HG03457 (cell line): ENCODE measurements around the gene ZNF282.
"Not testable (repeated sequence)": the region's sequence is repeated elsewhere in the genome, so short reads cannot be mapped to it uniquely, and the experiment has no call there.

Experiments used
- ATAC-seq: cut with Tn5 transposase; IDR thresholded peaks from one replicate; pipeline ENCODE4 v1.9.1; 2021; ENCODE audit warnings: moderate number of reproducible peaks; ENCODE audit not compliant: unreplicated experiment

The ZNF282 gene

GRCh38 chr7:149223176-149223575, 27.8 kb downstream of the ZNF282 start:
- no peak for ATAC-seq

DNA sequence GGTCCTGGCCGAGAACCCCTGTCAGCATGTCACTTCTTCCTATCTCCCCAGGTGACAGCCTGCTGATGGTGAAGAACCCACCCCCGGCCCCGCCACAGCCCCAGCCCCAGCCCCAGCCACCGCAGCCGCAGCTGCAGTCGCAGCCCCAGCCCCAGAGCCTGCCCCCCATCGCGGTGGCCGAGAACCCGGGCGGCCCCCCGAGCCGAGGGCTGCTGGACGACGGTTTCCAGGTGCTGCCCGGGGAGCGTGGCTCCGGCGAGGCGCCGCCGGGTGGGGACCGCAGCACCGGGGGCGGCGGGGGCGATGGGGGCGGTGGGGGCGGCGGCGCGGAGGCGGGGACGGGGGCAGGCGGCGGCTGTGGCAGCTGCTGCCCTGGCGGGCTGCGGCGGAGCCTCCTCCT, 28.4 kb downstream of the ZNF282 start:
- ATAC-seq, result no peak

DNA sequence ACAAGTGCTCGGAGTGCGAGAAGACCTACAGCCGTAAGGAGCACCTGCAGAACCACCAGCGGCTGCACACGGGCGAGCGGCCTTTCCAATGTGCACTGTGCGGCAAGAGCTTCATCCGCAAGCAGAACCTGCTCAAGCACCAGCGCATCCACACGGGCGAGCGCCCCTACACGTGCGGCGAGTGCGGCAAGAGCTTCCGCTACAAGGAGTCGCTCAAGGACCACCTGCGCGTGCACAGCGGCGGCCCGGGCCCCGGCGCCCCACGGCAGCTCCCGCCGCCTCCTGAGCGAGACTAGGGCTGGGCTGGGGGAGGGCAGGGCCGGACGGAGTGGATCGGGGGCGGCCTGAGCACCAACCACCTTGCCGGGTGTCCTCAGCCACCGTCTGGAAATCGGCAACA, 29.0 kb downstream of the ZNF282 start:
- ATAC-seq, result no peak

DNA sequence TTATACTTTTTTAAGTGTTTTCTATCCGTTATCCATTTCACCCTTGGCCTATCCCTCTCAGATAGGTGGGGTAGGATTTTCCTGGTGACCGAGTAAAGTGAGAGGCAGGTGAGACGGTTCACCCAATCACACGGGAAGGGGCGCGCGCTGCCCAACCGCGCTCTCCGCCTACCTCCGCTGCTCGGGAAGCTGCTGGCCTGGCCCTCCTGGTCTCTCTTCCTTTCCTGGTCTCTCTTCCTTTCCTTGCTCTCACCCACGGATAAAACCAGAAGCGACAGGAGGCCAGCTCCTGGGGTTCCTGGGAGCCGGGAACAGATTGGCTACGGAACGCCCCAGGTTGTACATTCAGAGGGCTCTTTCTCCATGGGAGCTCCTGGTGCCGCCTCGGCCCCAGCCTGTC, 29.8 kb downstream of the ZNF282 start:
- ATAC-seq, result no peak

DNA sequence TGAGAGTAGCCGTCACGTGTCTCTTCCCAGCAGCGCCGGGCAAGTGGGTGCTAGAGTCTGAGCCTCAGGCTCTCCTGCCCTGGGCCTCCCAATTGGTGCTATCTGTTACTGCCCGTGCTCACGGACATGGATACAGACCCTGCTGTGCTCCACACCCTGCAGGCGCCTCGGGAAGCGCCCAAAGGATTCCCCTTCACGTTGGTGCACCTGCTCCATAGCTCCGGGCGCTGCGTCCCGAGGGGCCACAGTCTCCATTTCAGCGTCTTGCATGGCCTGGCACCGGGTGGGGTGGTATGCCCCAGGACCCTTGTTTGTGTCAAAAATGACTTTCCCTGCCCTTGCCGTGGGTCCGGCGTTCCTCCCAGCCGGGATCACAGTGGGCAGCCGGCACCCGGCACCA, 30.3 kb downstream of the ZNF282 start:
- no peak for ATAC-seq

DNA sequence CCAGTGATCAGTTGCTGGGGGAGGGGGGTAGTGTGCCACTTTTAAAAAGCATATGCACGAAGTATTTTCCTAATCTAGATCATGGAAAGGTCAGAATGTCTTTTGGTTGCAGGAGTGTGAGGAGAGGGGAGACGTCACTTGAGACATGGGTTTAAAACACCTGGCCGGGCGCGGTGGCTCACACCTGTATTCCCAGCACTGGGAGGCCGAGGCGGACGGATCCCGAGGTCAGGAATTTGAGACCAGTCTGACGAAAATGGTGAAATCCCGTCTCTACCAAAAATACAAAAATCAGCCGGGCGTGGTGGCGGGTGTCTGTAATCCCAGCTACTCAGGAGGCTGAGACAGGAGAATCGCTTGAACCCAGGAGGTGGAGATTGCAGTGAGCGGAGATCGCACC, 31.0 kb downstream of the ZNF282 start:
- ATAC-seq, result not testable (repeated sequence)

- ATAC-seq, result no peak
Measured at GRCh38 chr7:149226840-149227494, 31.6 kb downstream of the ZNF282 start.

GRCh38 chr7:149228831-149229471, 33.6 kb downstream of the ZNF282 start:
- ATAC-seq, result no peak

GRCh38 chr7:149229526-149229925, 34.2 kb downstream of the ZNF282 start:
- ATAC-seq, result no peak

DNA sequence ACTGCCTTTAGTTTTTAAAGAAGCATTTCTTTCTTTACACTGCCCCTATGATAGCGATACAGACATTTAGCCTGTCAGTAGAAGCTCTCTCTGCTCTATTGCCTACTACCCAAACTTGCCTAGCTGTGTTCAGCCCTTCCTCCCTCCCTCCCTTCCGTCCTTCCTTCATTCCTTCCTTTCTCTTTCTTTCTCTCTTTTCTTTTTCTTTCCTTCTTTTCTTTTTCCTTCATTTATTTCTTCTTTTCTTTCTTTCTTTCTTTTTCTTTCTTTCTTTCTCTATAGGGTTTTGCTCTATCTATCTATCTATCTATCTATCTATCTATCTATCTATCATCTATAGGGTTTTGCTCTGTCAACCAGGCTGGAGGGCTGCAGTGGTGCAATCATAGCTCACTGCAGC, 37.0 kb downstream of the ZNF282 start:
- no peak for ATAC-seq

DNA sequence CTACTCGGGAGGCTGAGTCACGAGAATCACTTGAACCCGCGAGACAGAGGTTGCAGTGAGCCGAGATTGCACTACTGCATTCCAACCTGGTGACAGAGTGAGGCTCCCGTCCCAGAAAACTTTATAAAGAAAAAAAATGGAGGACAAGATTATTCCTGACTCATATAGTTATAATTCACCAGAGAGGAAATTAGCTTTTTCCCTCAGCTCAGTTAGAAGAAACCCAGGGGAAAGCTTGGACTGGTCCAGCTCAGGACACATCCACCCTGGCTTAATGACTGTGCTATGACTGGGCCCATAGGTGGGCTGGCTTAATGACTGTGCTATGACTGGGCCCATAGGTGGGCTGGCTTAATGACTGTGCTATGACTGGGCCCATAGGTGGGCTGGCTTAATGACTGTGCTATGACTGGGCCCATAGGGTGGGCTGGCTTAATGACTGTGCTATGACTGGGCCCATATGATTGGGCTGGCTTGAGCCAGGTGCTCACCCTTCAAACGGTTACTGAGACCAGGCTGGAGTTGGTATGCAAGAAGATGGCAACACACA, 38.4 kb downstream of the ZNF282 start:
- ATAC-seq, result not testable (repeated sequence)

GRCh38 chr7:149237502-149237901, 42.2 kb downstream of the ZNF282 start:
- no peak for ATAC-seq

- no peak for ATAC-seq
Measured at GRCh38 chr7:149238051-149238450, 42.7 kb downstream of the ZNF282 start.

- peak; percentile 98 for ATAC-seq
Measured at GRCh38 chr7:149239345-149240143, 44.2 kb downstream of the ZNF282 start, which contains the start of gene ZNF212. Gene ZNF212, plus strand, starts transcription at chr7:149239651. Its CDS starts 128 bp downstream, at chr7:149239779.

- no peak for ATAC-seq
Measured at GRCh38 chr7:149240637-149241036, 45.3 kb downstream of the ZNF282 start.

DNA sequence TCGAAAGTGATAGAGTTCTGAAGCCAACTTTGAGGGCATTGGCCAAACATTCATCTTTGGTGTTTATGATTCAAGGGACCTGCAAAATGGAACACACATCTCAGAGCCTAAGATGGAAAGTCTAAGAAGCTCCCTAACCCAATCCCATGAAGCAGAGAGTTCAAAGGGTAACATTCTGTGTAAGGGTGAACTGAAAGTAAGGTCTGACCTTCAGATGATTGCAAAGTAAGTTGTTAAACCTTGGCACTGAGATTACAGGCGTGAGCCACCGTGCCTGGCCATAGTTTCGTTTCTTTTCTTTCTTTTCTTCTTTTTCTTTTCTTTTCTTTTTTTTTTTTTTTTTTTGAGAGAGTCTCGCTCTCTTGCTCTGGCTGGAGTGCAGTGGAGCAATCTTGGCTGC, 46.4 kb downstream of the ZNF282 start:
- no peak for ATAC-seq

GRCh38 chr7:149245244-149245643, 49.9 kb downstream of the ZNF282 start:
- no peak for ATAC-seq

- no peak for ATAC-seq
Measured at GRCh38 chr7:149245744-149246143, 50.4 kb downstream of the ZNF282 start.

- ATAC-seq, result no peak
Measured at GRCh38 chr7:149248777-149249176, 53.4 kb downstream of the ZNF282 start.

DNA sequence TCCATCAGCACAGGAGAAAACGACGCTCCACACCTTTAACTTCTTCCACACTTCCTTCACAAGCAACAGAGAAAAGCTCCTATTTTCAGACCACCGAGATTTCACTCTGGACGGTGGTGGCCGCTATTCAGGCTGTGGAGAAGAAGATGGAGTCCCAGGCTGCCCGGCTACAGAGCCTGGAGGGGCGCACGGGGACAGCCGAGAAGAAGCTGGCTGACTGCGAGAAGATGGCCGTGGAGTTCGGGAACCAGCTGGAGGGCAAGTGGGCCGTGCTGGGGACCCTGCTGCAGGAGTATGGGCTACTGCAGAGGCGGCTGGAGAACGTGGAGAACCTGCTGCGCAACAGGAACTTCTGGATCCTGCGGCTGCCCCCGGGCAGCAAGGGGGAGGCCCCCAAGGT, 54.8 kb downstream of the ZNF282 start:
- ATAC-seq, result not testable (repeated sequence)

- ATAC-seq, result not testable (repeated sequence)
Measured at GRCh38 chr7:149251518-149251917, 56.2 kb downstream of the ZNF282 start.

- no peak for ATAC-seq
Measured at GRCh38 chr7:149252378-149252777, 57.0 kb downstream of the ZNF282 start.
